KMS-11 (cell line): Measurements from ENCODE around the gene MRPS35.

Experiments used
- H2AFZ ChIP-seq: fragments of 200-600 bp; sonication (generic); 2 replicates; pipeline ENCODE4 v1.6.1; 2016; ENCODE audit warnings: antibody characterized with exemption, mixed run types, low read depth
- H3K27ac ChIP-seq: fragments of 200-600 bp; sonication (generic); 2 replicates; pipeline ENCODE4 v1.6.1; 2016; ENCODE audit warnings: mild to moderate bottlenecking, mixed run types
- H3K27me3 ChIP-seq: fragments of 200-600 bp; sonication (generic); 2 replicates; pipeline ENCODE4 v1.6.1; 2017; ENCODE audit warnings: mild to moderate bottlenecking, low read depth, mixed run types, moderate library complexity; ENCODE audit not compliant: insufficient read depth
- H3K36me3 ChIP-seq: fragments of 200-600 bp; sonication (generic); 2 replicates; pipeline ENCODE4 v1.6.1; 2017; ENCODE audit warnings: mild to moderate bottlenecking, mixed run types; ENCODE audit not compliant: insufficient read depth
- H3K4me1 ChIP-seq: fragments of 200-600 bp; sonication (generic); 2 replicates; pipeline ENCODE4 v1.6.1; 2016; ENCODE audit warnings: mild to moderate bottlenecking, low read depth, mixed run types; ENCODE audit not compliant: poor library complexity, severe bottlenecking
- H3K4me2 ChIP-seq: fragments of 200-600 bp; sonication (generic); 2 replicates; pipeline ENCODE4 v1.7.0; 2016; ENCODE audit warnings: mild to moderate bottlenecking, mixed run types
- H3K4me3 ChIP-seq: fragments of 200-600 bp; sonication (generic); IDR thresholded peaks from 2 replicates; pipeline ENCODE4 v1.6.1; 2017; ENCODE audit warnings: low read depth, low read length, mixed read lengths; ENCODE audit not compliant: insufficient read depth
- H3K79me2 ChIP-seq: fragments of 200-600 bp; sonication (generic); 2 replicates; pipeline ENCODE4 v1.6.1; 2016; ENCODE audit warnings: low read depth, mixed run types; ENCODE audit not compliant: insufficient read depth
- H3K9ac ChIP-seq: fragments of 200-600 bp; sonication (generic); 2 replicates; pipeline ENCODE4 v1.6.1; 2016; ENCODE audit warnings: mild to moderate bottlenecking, mixed run types
- H4K20me1 ChIP-seq: fragments of 200-600 bp; sonication (generic); 2 replicates; pipeline ENCODE4 v1.6.1; 2016; ENCODE audit warnings: mild to moderate bottlenecking, mixed run types; ENCODE audit not compliant: insufficient read depth
- TF ChIP-seq, protein P1 (sequence below): fragments of 200-600 bp; sonication (generic); conservative IDR thresholded peaks from 2 replicates; pipeline ENCODE4 v1.6.1; 2017; ENCODE audit warnings: low read depth, mild to moderate bottlenecking, antibody characterized with exemption, low read length, moderate library complexity, mixed read lengths

Gene MRPS35

GRCh38 chr12:27785882-27786570, 75.4 kb downstream of the MRPS35 start:
- no peak overlapping the region for H2AFZ ChIP-seq
- H3K4me1 ChIP-seq = peaks cover 15% of the 10 kb centered on the region
- H3K4me3 ChIP-seq = no peak overlapping the region
- H3K79me2 ChIP-seq = 0 out of 2 replicates have a peak, but pooled peaks cover 3% of the 10 kb centered on the region
- no peaks in the 10 kb centered on the region for H4K20me1 ChIP-seq
- H3K36me3 ChIP-seq = no peaks in the 10 kb centered on the region
- no peaks in the 10 kb centered on the region for H3K27me3 ChIP-seq
- no peak overlapping the region for H3K4me2 ChIP-seq
- H3K27ac ChIP-seq = no peak overlapping the region
- no peak overlapping the region for H3K9ac ChIP-seq
- TF ChIP-seq, protein P1, sequence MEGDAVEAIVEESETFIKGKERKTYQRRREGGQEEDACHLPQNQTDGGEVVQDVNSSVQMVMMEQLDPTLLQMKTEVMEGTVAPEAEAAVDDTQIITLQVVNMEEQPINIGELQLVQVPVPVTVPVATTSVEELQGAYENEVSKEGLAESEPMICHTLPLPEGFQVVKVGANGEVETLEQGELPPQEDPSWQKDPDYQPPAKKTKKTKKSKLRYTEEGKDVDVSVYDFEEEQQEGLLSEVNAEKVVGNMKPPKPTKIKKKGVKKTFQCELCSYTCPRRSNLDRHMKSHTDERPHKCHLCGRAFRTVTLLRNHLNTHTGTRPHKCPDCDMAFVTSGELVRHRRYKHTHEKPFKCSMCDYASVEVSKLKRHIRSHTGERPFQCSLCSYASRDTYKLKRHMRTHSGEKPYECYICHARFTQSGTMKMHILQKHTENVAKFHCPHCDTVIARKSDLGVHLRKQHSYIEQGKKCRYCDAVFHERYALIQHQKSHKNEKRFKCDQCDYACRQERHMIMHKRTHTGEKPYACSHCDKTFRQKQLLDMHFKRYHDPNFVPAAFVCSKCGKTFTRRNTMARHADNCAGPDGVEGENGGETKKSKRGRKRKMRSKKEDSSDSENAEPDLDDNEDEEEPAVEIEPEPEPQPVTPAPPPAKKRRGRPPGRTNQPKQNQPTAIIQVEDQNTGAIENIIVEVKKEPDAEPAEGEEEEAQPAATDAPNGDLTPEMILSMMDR = no peak

DNA sequence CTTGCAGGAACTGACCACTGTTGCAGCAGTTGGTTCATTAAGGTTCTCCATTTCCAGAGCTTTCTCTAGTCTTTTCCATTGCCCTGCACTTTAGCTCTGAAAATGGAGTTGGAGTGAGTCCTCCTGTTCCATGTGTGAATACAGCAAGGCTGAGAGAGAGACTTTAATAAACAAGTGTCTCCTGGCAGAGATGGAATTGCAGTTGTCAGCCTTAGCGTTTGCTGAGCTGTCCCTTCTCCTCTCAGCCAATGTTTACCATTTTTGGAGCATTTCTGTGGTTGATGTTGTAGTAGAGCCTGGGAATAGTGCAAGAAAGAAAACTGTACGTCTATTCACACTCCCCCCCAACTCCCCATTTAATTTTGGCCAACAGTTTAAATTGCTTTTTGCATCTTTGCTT, 76.9 kb downstream of the MRPS35 start:
- H3K9ac ChIP-seq = no peak overlapping the region
- H3K27me3 ChIP-seq = no peaks in the 10 kb centered on the region
- H3K27ac ChIP-seq = no peak overlapping the region
- H3K4me1 ChIP-seq = peaks cover 8% of the 10 kb centered on the region
- no peaks in the 10 kb centered on the region for H3K36me3 ChIP-seq
- no peak overlapping the region for H2AFZ ChIP-seq
- H3K4me3 ChIP-seq = no peak overlapping the region
- no peak overlapping the region for H3K4me2 ChIP-seq
- TF ChIP-seq, protein P1 = no peak
- no peaks in the 10 kb centered on the region for H3K79me2 ChIP-seq
- no peaks in the 10 kb centered on the region for H4K20me1 ChIP-seq

DNA sequence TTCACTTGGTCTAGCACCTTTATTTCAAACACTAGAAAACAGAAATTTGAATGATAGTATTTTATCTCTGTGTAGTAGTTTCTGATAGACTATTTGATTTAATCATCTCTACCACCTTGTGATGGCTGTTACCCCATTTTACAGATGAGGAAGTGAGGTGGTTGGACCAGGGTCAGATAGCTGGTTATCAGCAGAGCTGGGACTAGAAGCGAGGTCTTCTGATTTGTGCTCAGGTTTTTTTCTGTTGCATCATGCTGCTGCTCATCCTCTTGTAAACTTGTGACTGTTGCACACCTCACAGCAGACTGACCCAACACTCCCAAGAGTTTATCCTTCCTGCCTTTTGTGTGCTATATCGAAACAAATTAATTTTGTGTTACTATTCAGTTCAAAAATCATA, 79.5 kb downstream of the MRPS35 start:
- Histone ChIP-seq H3K36me3 (no peaks in the 10 kb centered on the region), H3K27ac (no peak overlapping the region), H3K4me3 (no peak overlapping the region), H3K9ac (no peak overlapping the region), H3K79me2 (no peaks in the 10 kb centered on the region), H4K20me1 (no peaks in the 10 kb centered on the region), H3K4me2 (no peak overlapping the region), H3K27me3 (no peaks in the 10 kb centered on the region), H2AFZ (no peak overlapping the region), H3K4me1 (peaks cover 8% of the 10 kb centered on the region)
- TF ChIP-seq, protein P1 = no peak

DNA sequence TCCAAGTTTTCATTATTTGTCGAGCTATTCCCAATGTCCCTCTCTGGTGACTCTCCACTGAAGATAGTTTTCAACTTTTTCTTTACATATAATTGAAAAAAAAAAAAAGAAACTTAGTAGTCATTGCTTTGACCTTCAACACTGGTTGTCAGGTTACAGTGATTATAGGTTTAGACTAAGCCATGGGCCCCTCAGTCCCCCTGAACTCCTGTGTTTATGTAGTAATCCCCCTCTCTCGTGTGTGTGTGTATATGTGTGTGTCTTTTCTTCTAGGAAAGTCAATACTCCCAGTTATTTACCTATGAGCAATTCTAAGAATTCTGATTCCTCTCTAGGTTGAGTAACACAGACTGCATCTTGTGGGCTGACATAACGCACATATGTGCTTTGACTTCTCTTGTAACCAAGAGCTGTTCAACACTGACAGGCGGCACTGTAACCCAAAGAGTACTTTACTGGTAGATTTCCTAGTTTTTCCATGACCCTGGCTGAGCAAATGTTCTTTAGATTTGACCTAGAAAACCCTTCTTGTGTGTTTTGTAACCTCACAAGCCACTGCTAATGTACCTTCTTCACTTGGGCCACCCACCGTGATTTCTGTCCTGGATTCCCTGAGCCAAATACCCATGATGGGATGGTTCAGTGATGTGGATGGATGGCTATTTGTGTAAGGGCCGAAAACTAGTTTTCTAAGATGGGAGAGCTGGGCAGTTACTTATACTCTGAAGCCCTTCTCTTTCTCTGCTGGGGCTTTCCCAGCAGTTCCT, 84.4 kb downstream of the MRPS35 start:
- no peak overlapping the region for H3K9ac ChIP-seq
- no peaks in the 10 kb centered on the region for H3K27me3 ChIP-seq
- H3K27ac ChIP-seq = no peak overlapping the region
- no peaks in the 10 kb centered on the region for H3K36me3 ChIP-seq
- H3K4me2 ChIP-seq = no peak overlapping the region
- TF ChIP-seq, protein P1 = no peak
- H3K79me2 ChIP-seq = no peaks in the 10 kb centered on the region
- H2AFZ ChIP-seq = no peak overlapping the region
- H4K20me1 ChIP-seq = no peaks in the 10 kb centered on the region
- H3K4me3 ChIP-seq = no peak overlapping the region
- peaks cover 3% of the 10 kb centered on the region for H3K4me1 ChIP-seq
